Testis (tissue), 3 donors: ENCODE data around the gene MRGPRX3. TPM values are rescaled to one million over a fixed set of nuclear protein-coding genes. Genes with fewer than 3 reads are reported as not detected.

ENCODE experiments used
- DNase-seq: peaks from one replicate; pipeline ENCODE4 v3.0.0-alpha.2; 2019
- H3K27ac ChIP-seq, 2 donors: fragments of 200-600 bp; sonication (generic); one replicate each; pipeline ENCODE4 v1.5.1; 2019
- H3K27me3 ChIP-seq: fragments of 200-600 bp; sonication (generic); one replicate; pipeline ENCODE4 v1.5.1; 2019
- H3K36me3 ChIP-seq: fragments of 200-600 bp; sonication (generic); one replicate; pipeline ENCODE4 v1.5.1; 2017; ENCODE audit warnings: low read depth; ENCODE audit errors: missing control alignments
- H3K4me1 ChIP-seq: fragments of 200-600 bp; sonication (generic); one replicate; pipeline ENCODE4 v1.5.1; 2019
- H3K4me3 ChIP-seq, 2 donors: fragments of 200-600 bp; sonication (generic); one replicate each; pipeline ENCODE4 v1.5.1; 2017 to 2019
- H3K9me3 ChIP-seq: fragments of 200-600 bp; sonication (generic); one replicate; pipeline ENCODE4 v1.5.1; 2017
- POLR2A ChIP-seq: fragments of 450-650 bp; IDR thresholded peaks from one replicate; pipeline ENCODE4 v1.6.1; 2017; ENCODE audit warnings: antibody characterized with exemption, mild to moderate bottlenecking, moderate library complexity
- WGBS, 2 donors: methylation state at CpG; one replicate each; pipeline ENCODE4 v1.1.5; 2018; 5-methylcytosine and 5-hydroxymethylcytosine counted together
- intact Hi-C: fragments of 100-400 bp; cut with DNase I; formaldehyde crosslinking; loops from one replicate; pipeline ENCODE4 v1.15.1; 2023; ENCODE audit warnings: low total_unique reads
- polyA plus RNA-seq: library from polyadenylated mRNA; stranded (reverse); fragments of 350-450 nt; fragmentation: Illumina TruSeq; extraction: RNeasy Lipid Tissue Mini Kit (QIAGEN cat#74804); gene quantifications from one replicate; pipeline ENCODE4 v1.2.3, GENCODE V29; 2014; ENCODE audit warnings: low read depth, low replicate concordance; ENCODE audit not compliant: insufficient read depth
- small RNA-seq, 2 donors: library from RNA; depleted of rRNA; stranded (forward); fragments of <200 nt; gene quantifications; one replicate each; pipeline ENCODE3, GENCODE V24; 2016
- total RNA-seq, 2 donors: library from RNA; depleted of rRNA; stranded (reverse); fragments of >200 nt; gene quantifications; one replicate each; pipeline ENCODE4 v1.2.3, GENCODE V29; 2016
- TF ChIP-seq, protein P1 (sequence below), 3 experiments: fragments of 450-650 bp in 2 of 3; fragments of 200-600 bp in 1 of 3; sonication (generic) in 1 of 3; IDR thresholded peaks; one replicate each; pipeline ENCODE4 v1.5.1; 2016 to 2019; ENCODE audit warnings: antibody characterized with exemption in 3 of 3, mild to moderate bottlenecking in 2 of 3, moderate library complexity in 1 of 3

The MRGPRX3 gene
- total and polyA plus RNA-seq, 3 donors from 2014 or later, result not detected

- intact Hi-C loops, result no loop called here
- H3K27me3 ChIP-seq, result no peaks in the 10 kb centered on the region
- TF ChIP-seq POLR2A, result no peak
- TF ChIP-seq, protein P1, sequence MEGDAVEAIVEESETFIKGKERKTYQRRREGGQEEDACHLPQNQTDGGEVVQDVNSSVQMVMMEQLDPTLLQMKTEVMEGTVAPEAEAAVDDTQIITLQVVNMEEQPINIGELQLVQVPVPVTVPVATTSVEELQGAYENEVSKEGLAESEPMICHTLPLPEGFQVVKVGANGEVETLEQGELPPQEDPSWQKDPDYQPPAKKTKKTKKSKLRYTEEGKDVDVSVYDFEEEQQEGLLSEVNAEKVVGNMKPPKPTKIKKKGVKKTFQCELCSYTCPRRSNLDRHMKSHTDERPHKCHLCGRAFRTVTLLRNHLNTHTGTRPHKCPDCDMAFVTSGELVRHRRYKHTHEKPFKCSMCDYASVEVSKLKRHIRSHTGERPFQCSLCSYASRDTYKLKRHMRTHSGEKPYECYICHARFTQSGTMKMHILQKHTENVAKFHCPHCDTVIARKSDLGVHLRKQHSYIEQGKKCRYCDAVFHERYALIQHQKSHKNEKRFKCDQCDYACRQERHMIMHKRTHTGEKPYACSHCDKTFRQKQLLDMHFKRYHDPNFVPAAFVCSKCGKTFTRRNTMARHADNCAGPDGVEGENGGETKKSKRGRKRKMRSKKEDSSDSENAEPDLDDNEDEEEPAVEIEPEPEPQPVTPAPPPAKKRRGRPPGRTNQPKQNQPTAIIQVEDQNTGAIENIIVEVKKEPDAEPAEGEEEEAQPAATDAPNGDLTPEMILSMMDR (IDR thresholded peaks at IDR 0.05), result no peak
- DNase-seq, result no peak
- no peak overlapping the region for H3K4me3 ChIP-seq
- no peaks in the 10 kb centered on the region for H3K9me3 ChIP-seq
- WGBS, 2 donors, result 74 to 79% methylated on average over 28 of the region's 28 CpGs
- H3K27ac ChIP-seq, result no peak overlapping the region
- no peaks in the 10 kb centered on the region for H3K36me3 ChIP-seq
- H3K4me1 ChIP-seq, result no peaks in the 10 kb centered on the region
Measured at GRCh38 chr11:18173225-18173866, 41.0 kb downstream of the MRGPRX3 start.

Small RNA genes within 50 kb of the gene (small RNA-seq; reads per million reads assigned to genes)
- gene HIGD1AP5, result 0 reads per million in 2 donors

Other genes starting within 250 kb of the MRGPRX3 start
- gene SERGEF, start 119.5 kb upstream of the MRGPRX3 start, total RNA-seq, result 10 to 100 TPM; 12.5 to 23.1 TPM
- 37.5 TPM for gene SERGEF, start 119.5 kb upstream of the MRGPRX3 start, polyA plus RNA-seq
- 1 to 10 TPM; 1.7 to 1.9 TPM for gene TPH1, start 86.3 kb upstream of the MRGPRX3 start, total RNA-seq
- 1.0 TPM for gene TPH1, start 86.3 kb upstream of the MRGPRX3 start, polyA plus RNA-seq
- 10 to 100 TPM; 21.8 to 29.8 TPM for gene SAAL1, start 26.5 kb upstream of the MRGPRX3 start, total RNA-seq
- gene SAAL1, start 26.5 kb upstream of the MRGPRX3 start, polyA plus RNA-seq, result 29.0 TPM
- gene MRGPRX4, start 40.3 kb downstream of the MRGPRX3 start, total RNA-seq, result not detected
- not detected for gene MRGPRX4, start 40.3 kb downstream of the MRGPRX3 start, polyA plus RNA-seq
- not detected for gene SAA4, start 104.2 kb downstream of the MRGPRX3 start, total RNA-seq
- gene SAA4, start 104.2 kb downstream of the MRGPRX3 start, polyA plus RNA-seq, result 0.84 TPM
- 1 to 10 TPM; 1.7 to 2.4 TPM for gene SAA2, start 116.1 kb downstream of the MRGPRX3 start, total RNA-seq
- gene SAA2, start 116.1 kb downstream of the MRGPRX3 start, polyA plus RNA-seq, result 2.1 TPM
- gene SAA1, start 133.7 kb downstream of the MRGPRX3 start, total RNA-seq, result not detected
- gene SAA1, start 133.7 kb downstream of the MRGPRX3 start, polyA plus RNA-seq, result 6.2 TPM
- gene HPS5, start 189.6 kb downstream of the MRGPRX3 start, total RNA-seq, result 100 to 1,000 TPM in 1 of 2 donors, 10 to 100 TPM in 1; 97.7 to 111 TPM
- 44.0 TPM for gene HPS5, start 189.6 kb downstream of the MRGPRX3 start, polyA plus RNA-seq
- 100 to 1,000 TPM; 103 to 111 TPM for gene GTF2H1, start 190.0 kb downstream of the MRGPRX3 start, total RNA-seq
- gene GTF2H1, start 190.0 kb downstream of the MRGPRX3 start, polyA plus RNA-seq, result 79.2 TPM